Astrocyte (in vitro differentiated cells and primary cell): ENCODE measurements around the gene RCAN2. TPM values are rescaled to one million over a fixed set of nuclear protein-coding genes. Genes with fewer than 3 reads are reported as not detected.

Experiments used
- DNase-seq: peaks from one replicate; pipeline ENCODE4 v3.0.0-alpha.2; 2010; ENCODE audit warnings: low read depth
- FAIRE-seq: peaks from 2 replicates; lab custom pipeline; 2011; peaks lifted over from hg19 to GRCh38; lab: Jason Lieb, UNC
- H2AFZ ChIP-seq: 2 replicates; pipeline ENCODE4 v1.6.0; 2012; ENCODE audit warnings: low read depth, low read length, inconsistent platforms
- H3K27ac ChIP-seq: 2 replicates; pipeline ENCODE4 v1.5.1; 2011; ENCODE audit warnings: low read depth, low read length, inconsistent platforms
- H3K27me3 ChIP-seq: 2 replicates; pipeline ENCODE4 v1.6.0; 2011; ENCODE audit warnings: low read length, inconsistent platforms; ENCODE audit not compliant: insufficient read depth
- H3K36me3 ChIP-seq: 2 replicates; pipeline ENCODE4 v1.5.1; 2011; ENCODE audit warnings: low read length, inconsistent platforms; ENCODE audit not compliant: insufficient read depth
- H3K4me1 ChIP-seq: 2 replicates; pipeline ENCODE4 v1.5.1; 2011; ENCODE audit warnings: low read length, inconsistent platforms; ENCODE audit not compliant: insufficient read depth
- H3K4me2 ChIP-seq: 2 replicates; pipeline ENCODE4 v1.6.0; 2012; ENCODE audit warnings: low read length, inconsistent platforms
- H3K4me3 ChIP-seq: 2 replicates; pipeline ENCODE4 v1.5.1; 2011; ENCODE audit warnings: low read depth, mild to moderate bottlenecking, low read length, inconsistent platforms; ENCODE audit not compliant: insufficient read depth
- H3K79me2 ChIP-seq: 2 replicates; pipeline ENCODE4 v1.6.0; 2012; ENCODE audit warnings: mild to moderate bottlenecking, low read length, inconsistent platforms; ENCODE audit not compliant: insufficient read depth
- H3K9ac ChIP-seq: 2 replicates; pipeline ENCODE4 v1.6.0; 2012; ENCODE audit warnings: mild to moderate bottlenecking, low read length, inconsistent platforms
- H3K9me3 ChIP-seq: 2 replicates; pipeline ENCODE4 v1.5.1; 2012; ENCODE audit warnings: low read depth, mild to moderate bottlenecking, low read length, inconsistent platforms; ENCODE audit not compliant: insufficient read depth
- H4K20me1 ChIP-seq: 2 replicates; pipeline ENCODE4 v1.6.0; 2012; ENCODE audit warnings: low read length, inconsistent platforms; ENCODE audit not compliant: insufficient read depth
- H3K27ac Mint-ChIP-seq: one replicate; pipeline ENCODE4 v1.8.0; 2021; ENCODE audit warnings: mild to moderate bottlenecking, mixed read lengths; ENCODE audit not compliant: unreplicated experiment
- H3K27me3 Mint-ChIP-seq: one replicate; pipeline ENCODE4 v1.8.0; 2021; ENCODE audit warnings: low read depth, mixed read lengths; ENCODE audit not compliant: unreplicated experiment
- H3K36me3 Mint-ChIP-seq: one replicate; pipeline ENCODE4 v1.8.0; 2021; ENCODE audit warnings: low read depth, mixed read lengths; ENCODE audit not compliant: unreplicated experiment
- H3K4me1 Mint-ChIP-seq: one replicate; pipeline ENCODE4 v1.8.0; 2021; ENCODE audit warnings: low read depth, mixed read lengths; ENCODE audit not compliant: unreplicated experiment
- H3K4me3 Mint-ChIP-seq: one replicate; pipeline ENCODE4 v1.8.0; 2021; ENCODE audit warnings: mild to moderate bottlenecking, moderate library complexity, mixed read lengths; ENCODE audit not compliant: unreplicated experiment
- H3K9me3 Mint-ChIP-seq: one replicate; pipeline ENCODE4 v1.8.0; 2021; ENCODE audit warnings: mild to moderate bottlenecking, mixed read lengths; ENCODE audit not compliant: unreplicated experiment
- CTCF ChIP-seq: IDR thresholded peaks from 2 replicates; pipeline ENCODE4 v1.5.1; 2011; ENCODE audit warnings: low read depth, mild to moderate bottlenecking, inconsistent platforms, low read length, moderate library complexity; ENCODE audit not compliant: insufficient read depth
- EZH2 ChIP-seq: IDR thresholded peaks from 2 replicates; pipeline ENCODE4 v1.6.1; 2012; ENCODE audit warnings: mild to moderate bottlenecking, low read length, inconsistent platforms; ENCODE audit not compliant: insufficient read depth
- total RNA-seq: library from RNA; stranded (reverse); gene quantifications from 2 replicates; pipeline ENCODE4 v1.2.1, GENCODE V29; 2021

Gene RCAN2
- total RNA-seq, 1 donor from 2014 or later, result 10.6 TPM

GRCh38 chr6:46296586-46296985 is 194.7 kb downstream of the RCAN2 start:
- Histone ChIP-seq H3K4me3 (no peak overlapping the region), H3K27ac (no peak overlapping the region), H3K4me1 (no peaks in the 10 kb centered on the region), H3K4me2 (no peak overlapping the region), H3K27me3 (no peaks in the 10 kb centered on the region), H3K9me3 (no peaks in the 10 kb centered on the region), H3K9ac (no peak overlapping the region), H2AFZ (no peak overlapping the region), H3K79me2 (no peaks in the 10 kb centered on the region), H4K20me1 (no peaks in the 10 kb centered on the region), H3K36me3 (no peaks in the 10 kb centered on the region)
- Mint-ChIP-seq H3K36me3 (no peaks in the 10 kb centered on the region), H3K9me3 (no peaks in the 10 kb centered on the region), H3K4me1 (no peaks in the 10 kb centered on the region), H3K27ac (no peak overlapping the region), H3K4me3 (no peak overlapping the region), H3K27me3 (no peaks in the 10 kb centered on the region)
- no peak for FAIRE-seq
- DNase-seq, result no peak
- TF ChIP-seq CTCF, result no peak
- TF ChIP-seq EZH2, result no peak

GRCh38 chr6:46293641-46294316 is 197.5 kb downstream of the RCAN2 start:
- H3K4me3 ChIP-seq, result no peak overlapping the region
- H4K20me1 ChIP-seq, result no peaks in the 10 kb centered on the region
- no peaks in the 10 kb centered on the region for H3K9me3 Mint-ChIP-seq
- H3K27me3 Mint-ChIP-seq, result peaks cover 2% of the 10 kb centered on the region
- H3K4me1 Mint-ChIP-seq, result no peaks in the 10 kb centered on the region
- H3K9me3 ChIP-seq, result no peaks in the 10 kb centered on the region
- no peaks in the 10 kb centered on the region for H3K27me3 ChIP-seq
- FAIRE-seq (no peak), DNase-seq (no peak)
- no peak overlapping the region for H2AFZ ChIP-seq
- H3K36me3 Mint-ChIP-seq, result no peaks in the 10 kb centered on the region
- H3K79me2 ChIP-seq, result no peaks in the 10 kb centered on the region
- no peaks in the 10 kb centered on the region for H3K4me1 ChIP-seq
- no peak overlapping the region for H3K9ac ChIP-seq
- no peak for TF ChIP-seq CTCF
- no peak for TF ChIP-seq EZH2
- H3K4me3 Mint-ChIP-seq, result no peak overlapping the region
- no peak overlapping the region for H3K27ac Mint-ChIP-seq
- no peak overlapping the region for H3K27ac ChIP-seq
- no peaks in the 10 kb centered on the region for H3K36me3 ChIP-seq
- no peak overlapping the region for H3K4me2 ChIP-seq

- Histone ChIP-seq H3K36me3 (no peaks in the 10 kb centered on the region), H3K4me1 (no peaks in the 10 kb centered on the region), H3K9me3 (no peaks in the 10 kb centered on the region), H3K27ac (no peak overlapping the region), H4K20me1 (no peaks in the 10 kb centered on the region), H3K79me2 (no peaks in the 10 kb centered on the region), H3K9ac (no peak overlapping the region), H3K4me3 (no peak overlapping the region), H2AFZ (no peak overlapping the region), H3K27me3 (no peaks in the 10 kb centered on the region), H3K4me2 (no peak overlapping the region)
- no peaks in the 10 kb centered on the region for H3K4me1 Mint-ChIP-seq
- no peaks in the 10 kb centered on the region for H3K36me3 Mint-ChIP-seq
- no peak overlapping the region for H3K27ac Mint-ChIP-seq
- no peaks in the 10 kb centered on the region for H3K9me3 Mint-ChIP-seq
- H3K4me3 Mint-ChIP-seq, result no peak overlapping the region
- FAIRE-seq (no peak), DNase-seq (no peak)
- peaks cover 5% of the 10 kb centered on the region for H3K27me3 Mint-ChIP-seq
- TF ChIP-seq CTCF (no peak), EZH2 (no peak)
Observed at GRCh38 chr6:46291880-46292279, 199.4 kb downstream of the RCAN2 start.
